ENCODE data around the gene ZFP91. TPM values are rescaled to one million over a fixed set of nuclear protein-coding genes. Genes with fewer than 3 reads are reported as not detected.

ZFP91 gene
- total and polyA plus RNA-seq, 9 of the 15 experiments (the other 6 are each of a cell fraction or from before 2014, with no cell fraction given), result 17.6 to 58.3 (median 34.0) TPM

DNA sequence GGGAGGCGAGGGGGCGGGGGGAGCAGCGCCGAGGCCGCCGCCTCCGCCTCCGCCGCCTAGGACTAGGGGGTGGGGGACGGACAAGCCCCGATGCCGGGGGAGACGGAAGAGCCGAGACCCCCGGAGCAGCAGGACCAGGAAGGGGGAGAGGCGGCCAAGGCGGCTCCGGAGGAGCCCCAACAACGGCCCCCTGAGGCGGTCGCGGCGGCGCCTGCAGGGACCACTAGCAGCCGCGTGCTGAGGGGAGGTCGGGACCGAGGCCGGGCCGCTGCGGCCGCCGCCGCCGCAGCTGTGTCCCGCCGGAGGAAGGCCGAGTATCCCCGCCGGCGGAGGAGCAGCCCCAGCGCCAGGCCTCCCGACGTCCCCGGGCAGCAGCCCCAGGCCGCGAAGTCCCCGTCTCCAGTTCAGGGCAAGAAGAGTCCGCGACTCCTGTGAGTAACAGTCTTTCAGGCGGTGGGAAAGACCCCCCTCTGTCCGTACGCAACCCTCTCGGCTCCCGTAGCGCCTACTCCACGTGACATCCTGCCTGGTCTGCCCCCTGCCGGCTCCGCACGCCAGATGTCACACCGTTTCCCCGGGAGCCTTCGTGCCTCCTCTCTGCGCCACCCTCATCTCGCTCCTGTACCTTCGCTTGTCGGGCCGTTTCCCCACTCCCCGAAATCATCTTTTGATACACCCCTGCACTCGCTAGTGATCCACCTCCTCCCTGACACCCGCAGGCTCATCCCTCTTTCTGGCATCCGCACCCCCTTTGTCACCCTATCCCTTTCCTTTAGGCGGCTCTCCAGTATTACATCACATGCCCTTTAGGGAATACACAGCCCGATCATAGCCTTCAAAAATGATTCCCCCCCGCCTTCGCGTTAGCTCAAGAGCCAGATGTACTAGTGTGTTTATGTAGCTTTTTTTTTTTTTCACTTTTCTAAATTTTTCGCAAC is 598 bp downstream of the ZFP91 start (continued):
- TF ChIP-seq MYNN (IDR thresholded peaks at IDR 0.05) (peak; percentile 69; the same call in 1 of the 2 replicates), MYNN (CRISPR knock-in tag; IDR thresholded peaks at IDR 0.05) (no peak), ZFP30 (CRISPR knock-in tag; IDR thresholded peaks at IDR 0.05; ENCODE audit: borderline replicate concordance) (no peak), ZNF24 (IDR thresholded peaks at IDR 0.05) (0 out of 2 replicates have a peak, but pooled peaks have one; percentile 24), PHF20 (IDR thresholded peaks at IDR 0.05; ENCODE audit: partially characterized antibody) (no peak), CBX8 (IDR thresholded peaks at IDR 0.05; ENCODE audit: borderline replicate concordance, extremely low read depth, low read depth, low read length, poor library complexity, severe bottlenecking) (no peak), ATF1 (CRISPR knock-in tag; IDR thresholded peaks at IDR 0.05) (no peak), ATF1 (tag; IDR thresholded peaks at IDR 0.05) (peak; percentile 86), FOSL1 (tag; conservative IDR thresholded peaks at IDR 0.05) (no peak; the same call in 1 of the 2 replicates), JUNB (CRISPR knock-in tag; conservative IDR thresholded peaks at IDR 0.05) (no peak), KLF13 (tag; IDR thresholded peaks at IDR 0.05; ENCODE audit: borderline replicate concordance, low read depth) (peak; percentile 30; the same call in 1 of the 2 replicates), CBFA2T2 (conservative IDR thresholded peaks at IDR 0.05) (peak; percentile 72), FOS (IDR thresholded peaks at IDR 0.05; ENCODE audit: extremely low read depth, insufficient read length) (no peak), ZNF436 (CRISPR knock-in tag; IDR thresholded peaks at IDR 0.05) (no peak), RFX7 (CRISPR knock-in tag; IDR thresholded peaks at IDR 0.05) (no peak), GTF2F1 (IDR thresholded peaks at IDR 0.05; ENCODE audit: low read depth, low read length) (no peak), NFE2 (IDR thresholded peaks at IDR 0.05; ENCODE audit: low read depth) (no peak), POU5F1 (IDR thresholded peaks at IDR 0.05; ENCODE audit: borderline replicate concordance, low read depth, low read length, partially characterized antibody) (peak; percentile 85), SMARCB1 (IDR thresholded peaks at IDR 0.05; ENCODE audit: insufficient read length, low read depth) (no peak), MBD2 (IDR thresholded peaks at IDR 0.05; ENCODE audit: borderline replicate concordance, low read depth) (peak; percentile 65; the same call in 1 of the 2 replicates), CBFB (CRISPR knock-in tag; IDR thresholded peaks at IDR 0.05) (no peak)
- TF ChIP-seq, protein P1, sequence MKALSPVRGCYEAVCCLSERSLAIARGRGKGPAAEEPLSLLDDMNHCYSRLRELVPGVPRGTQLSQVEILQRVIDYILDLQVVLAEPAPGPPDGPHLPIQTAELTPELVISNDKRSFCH (CRISPR knock-in tag; IDR thresholded peaks at IDR 0.05), result no peak
- TF ChIP-seq, protein P1 (tag; IDR thresholded peaks at IDR 0.05), result no peak
- TF ChIP-seq, protein P2, sequence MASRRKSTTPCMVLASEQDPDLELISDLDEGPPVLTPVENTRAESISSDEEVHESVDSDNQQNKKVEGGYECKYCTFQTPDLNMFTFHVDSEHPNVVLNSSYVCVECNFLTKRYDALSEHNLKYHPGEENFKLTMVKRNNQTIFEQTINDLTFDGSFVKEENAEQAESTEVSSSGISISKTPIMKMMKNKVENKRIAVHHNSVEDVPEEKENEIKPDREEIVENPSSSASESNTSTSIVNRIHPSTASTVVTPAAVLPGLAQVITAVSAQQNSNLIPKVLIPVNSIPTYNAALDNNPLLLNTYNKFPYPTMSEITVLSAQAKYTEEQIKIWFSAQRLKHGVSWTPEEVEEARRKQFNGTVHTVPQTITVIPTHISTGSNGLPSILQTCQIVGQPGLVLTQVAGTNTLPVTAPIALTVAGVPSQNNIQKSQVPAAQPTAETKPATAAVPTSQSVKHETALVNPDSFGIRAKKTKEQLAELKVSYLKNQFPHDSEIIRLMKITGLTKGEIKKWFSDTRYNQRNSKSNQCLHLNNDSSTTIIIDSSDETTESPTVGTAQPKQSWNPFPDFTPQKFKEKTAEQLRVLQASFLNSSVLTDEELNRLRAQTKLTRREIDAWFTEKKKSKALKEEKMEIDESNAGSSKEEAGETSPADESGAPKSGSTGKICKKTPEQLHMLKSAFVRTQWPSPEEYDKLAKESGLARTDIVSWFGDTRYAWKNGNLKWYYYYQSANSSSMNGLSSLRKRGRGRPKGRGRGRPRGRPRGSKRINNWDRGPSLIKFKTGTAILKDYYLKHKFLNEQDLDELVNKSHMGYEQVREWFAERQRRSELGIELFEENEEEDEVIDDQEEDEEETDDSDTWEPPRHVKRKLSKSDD (conservative IDR thresholded peaks at IDR 0.05; ENCODE audit: low read length), result 0 out of 2 replicates have a peak, but pooled peaks have one; percentile 21
- TF ChIP-seq, protein P3, sequence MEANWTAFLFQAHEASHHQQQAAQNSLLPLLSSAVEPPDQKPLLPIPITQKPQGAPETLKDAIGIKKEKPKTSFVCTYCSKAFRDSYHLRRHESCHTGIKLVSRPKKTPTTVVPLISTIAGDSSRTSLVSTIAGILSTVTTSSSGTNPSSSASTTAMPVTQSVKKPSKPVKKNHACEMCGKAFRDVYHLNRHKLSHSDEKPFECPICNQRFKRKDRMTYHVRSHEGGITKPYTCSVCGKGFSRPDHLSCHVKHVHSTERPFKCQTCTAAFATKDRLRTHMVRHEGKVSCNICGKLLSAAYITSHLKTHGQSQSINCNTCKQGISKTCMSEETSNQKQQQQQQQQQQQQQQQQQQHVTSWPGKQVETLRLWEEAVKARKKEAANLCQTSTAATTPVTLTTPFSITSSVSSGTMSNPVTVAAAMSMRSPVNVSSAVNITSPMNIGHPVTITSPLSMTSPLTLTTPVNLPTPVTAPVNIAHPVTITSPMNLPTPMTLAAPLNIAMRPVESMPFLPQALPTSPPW (CRISPR knock-in tag; IDR thresholded peaks at IDR 0.05), result peak; percentile 91

All from K562 (cell line).